NCI-H748 treated with DMSO at 0.1 percent for 48 hours (cell line): ENCODE data around the gene MAN1C1.
"Not testable (repeated sequence)": the region's sequence is repeated elsewhere in the genome, so short reads cannot be mapped to it uniquely, and the experiment has no call there.

Source experiments
- DNase-seq: peaks from one replicate; lab custom pipeline; 2025; lab: John Stamatoyannopoulos, UW

Gene MAN1C1

DNA sequence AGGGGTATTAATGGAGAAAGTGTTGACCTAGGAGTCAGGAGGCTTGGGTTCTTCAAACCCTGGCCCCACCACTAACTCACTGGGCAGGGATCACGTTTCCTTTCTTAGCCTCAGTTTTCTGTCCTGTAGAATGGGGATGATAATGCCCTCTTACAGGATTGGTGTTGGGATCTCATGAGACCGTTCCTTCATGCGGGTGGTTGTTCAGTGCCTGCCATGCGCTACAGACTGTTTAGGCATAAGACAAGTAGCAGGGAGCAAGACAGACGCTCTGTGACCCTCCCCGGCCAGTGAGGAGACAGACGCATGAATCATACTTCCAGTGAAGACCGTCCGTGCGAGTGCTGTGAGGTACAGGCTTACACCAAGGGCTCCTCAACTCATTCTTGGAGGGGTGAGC, 81.7 kb downstream of the MAN1C1 start:
- DNase-seq: no peak

DNA sequence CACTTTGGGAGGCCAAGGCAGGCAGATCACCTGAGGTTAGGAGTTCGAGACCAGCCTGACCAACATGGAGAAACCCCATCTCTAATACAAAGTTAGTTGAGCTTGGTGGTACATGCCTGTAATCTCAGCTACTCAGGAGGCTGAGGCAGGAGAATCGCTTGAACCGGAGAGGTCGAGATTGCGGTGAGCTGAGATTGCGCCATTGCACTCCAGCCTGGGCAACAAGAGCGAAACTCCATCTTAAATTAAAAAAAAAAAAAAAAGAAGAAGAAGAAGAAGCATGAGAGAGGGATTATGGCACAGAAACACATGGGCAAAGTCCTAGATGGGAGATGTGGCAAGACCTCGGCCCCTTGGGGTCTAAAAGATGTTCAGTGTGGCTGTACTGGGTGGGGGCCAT, 82.5 kb downstream of the MAN1C1 start:
- DNase-seq: not testable (repeated sequence)

DNA sequence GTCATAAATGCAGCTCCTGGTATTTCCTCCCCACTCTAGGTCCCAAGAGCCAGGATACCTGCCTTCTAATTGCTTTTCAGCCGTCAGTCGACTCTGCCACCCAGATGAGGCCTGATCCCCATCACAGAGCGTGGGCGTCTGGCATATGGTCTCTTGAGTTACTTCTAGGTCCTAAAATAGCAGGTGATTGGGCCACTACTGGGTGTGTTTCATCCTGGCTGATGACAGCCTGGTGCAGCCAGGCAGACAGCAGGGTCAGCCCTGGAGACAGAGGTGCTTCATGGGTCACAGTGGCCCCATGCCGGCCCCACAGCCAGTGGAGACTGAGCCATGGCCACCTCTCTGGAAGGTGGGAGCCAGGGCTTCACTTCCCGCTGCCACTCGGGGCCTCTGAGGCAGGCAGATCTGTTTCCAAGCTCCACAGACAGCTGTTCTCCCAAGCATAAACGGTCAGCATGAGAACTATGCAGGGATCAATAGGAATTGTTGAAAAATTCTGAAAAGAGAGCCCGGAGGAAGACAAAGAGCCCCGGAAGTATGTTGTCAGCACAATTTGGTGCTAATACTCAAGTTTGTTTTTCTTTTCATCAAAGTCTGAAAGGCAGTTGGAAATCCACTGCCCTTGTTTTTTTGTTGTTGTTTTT, 83.0 kb downstream of the MAN1C1 start:
- DNase-seq: no peak

DNA sequence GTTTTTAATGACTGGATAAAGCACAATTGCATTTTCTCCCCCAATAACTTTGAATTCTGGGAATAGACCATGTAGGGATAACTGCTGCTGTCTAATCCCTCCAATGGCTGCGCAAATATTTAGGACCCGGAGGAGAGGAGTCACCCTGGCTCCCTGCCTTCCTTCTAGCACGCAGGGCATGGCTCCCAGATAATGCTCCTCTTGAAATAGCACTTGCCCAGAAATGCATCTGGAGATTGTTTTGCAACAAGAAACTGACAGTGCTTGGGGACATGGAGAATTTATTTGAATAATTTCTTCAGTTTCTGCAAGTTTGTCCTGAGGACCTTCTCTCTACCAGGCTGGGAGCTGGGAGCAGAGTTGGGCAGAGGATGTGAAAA, 83.5 kb downstream of the MAN1C1 start:
- DNase-seq: no peak

DNA sequence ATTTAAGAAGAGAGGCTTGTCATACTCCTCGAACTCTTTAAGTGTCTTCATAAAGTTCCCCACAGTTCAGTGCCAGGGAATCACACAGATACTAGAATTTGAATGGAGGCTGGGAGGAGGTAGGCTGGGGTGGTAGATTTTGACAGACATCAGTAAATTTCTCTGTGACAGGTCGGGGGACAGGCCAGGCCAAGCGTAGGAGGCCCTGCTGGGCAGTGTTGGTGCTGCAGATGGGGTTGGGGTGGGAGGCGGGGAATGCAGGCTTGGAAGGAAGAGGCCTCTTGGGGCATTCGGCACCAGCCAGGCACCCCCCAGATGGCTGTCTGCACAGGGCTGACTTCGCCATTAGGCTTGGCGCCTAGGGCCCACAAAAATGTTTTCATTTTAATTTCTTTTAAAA, 84.0 kb downstream of the MAN1C1 start:
- no peak for DNase-seq

DNA sequence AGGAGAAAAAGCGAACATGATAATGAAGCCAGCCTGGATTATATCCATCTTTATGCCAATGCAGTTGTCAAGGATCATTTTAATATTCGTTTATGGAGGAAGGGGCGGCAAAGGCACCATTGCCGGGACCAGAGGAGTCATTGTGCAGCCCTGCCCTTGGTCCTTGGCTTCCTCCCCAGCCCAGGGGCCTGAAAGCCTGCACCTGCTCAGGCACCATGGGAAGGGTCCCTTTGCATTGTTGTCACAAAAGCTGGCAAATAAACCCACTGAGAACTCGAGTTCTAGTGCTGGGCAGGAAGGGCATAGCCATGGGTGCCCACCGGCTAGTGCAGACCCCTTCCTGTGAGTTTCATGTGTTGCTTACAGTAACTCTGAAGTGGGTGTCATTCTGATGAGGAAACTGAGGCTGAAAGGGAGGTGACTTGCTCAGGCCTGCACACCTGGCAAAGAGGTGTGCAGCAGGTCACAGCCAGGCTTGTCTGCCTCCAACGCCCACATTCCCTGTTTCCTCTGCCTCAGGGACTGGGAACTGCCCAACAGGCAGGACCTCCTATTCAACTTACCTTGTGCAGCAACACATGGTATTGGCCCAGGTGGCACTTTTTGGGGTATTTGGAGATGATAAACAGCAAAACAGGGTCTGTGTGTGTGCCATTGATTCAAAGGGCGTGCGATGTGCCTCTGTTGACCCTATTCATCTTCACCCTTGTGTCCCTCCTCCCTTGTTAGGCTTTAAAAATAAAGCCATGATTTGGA, 84.6 kb downstream of the MAN1C1 start:
- DNase-seq: no peak

DNA sequence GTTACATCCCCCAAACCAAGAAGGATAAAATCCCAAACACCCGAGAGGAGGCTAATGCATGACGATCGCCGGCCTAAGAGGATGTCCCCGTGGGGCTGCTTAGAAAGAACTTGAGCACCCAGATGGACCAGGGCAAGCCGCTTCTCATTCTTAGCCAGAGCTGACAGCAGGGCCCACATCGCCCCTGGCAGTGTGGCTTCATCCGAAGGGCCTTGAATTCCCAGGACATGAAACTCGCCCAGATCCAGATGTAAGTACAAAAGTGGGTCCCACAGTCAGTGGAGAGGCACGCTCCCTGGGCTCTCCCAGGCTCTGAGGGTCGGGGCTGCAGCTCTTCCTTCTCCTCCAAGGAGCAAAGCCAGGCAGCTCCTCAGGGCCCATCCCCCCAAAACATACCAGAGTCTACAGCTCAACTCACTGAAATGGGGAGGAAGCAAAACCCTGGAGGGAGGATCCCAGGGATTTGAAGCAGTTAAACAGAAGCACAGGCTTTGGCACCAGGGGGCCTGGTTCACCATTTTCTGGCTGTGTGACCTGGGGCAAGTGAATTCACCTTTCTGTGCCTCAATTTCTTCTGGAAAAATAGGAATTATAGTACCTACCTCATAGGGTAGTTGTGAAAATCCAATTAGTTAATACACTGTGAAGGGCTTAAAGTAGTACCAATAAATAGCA, 85.6 kb downstream of the MAN1C1 start:
- DNase-seq: no peak

DNA sequence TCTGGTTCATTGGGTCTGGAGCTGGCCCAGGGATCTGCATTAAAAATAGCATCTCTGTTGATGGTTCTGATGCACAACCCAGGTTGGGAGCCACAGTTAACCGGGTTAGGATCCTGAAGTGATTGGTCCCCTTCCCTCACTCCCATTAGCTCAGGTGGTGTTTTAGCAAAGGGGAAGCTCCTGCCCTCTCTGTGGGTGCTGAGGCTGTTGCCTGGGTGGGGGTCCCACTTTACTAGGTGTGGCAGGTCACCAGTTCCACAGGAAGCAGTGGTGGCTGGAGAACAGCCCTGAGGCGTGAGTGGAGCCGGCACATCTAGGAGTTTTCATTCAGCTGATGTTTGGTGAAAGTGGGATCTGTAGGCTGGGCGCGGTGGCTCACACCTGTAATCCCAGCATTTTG, 86.5 kb downstream of the MAN1C1 start:
- no peak for DNase-seq

DNA sequence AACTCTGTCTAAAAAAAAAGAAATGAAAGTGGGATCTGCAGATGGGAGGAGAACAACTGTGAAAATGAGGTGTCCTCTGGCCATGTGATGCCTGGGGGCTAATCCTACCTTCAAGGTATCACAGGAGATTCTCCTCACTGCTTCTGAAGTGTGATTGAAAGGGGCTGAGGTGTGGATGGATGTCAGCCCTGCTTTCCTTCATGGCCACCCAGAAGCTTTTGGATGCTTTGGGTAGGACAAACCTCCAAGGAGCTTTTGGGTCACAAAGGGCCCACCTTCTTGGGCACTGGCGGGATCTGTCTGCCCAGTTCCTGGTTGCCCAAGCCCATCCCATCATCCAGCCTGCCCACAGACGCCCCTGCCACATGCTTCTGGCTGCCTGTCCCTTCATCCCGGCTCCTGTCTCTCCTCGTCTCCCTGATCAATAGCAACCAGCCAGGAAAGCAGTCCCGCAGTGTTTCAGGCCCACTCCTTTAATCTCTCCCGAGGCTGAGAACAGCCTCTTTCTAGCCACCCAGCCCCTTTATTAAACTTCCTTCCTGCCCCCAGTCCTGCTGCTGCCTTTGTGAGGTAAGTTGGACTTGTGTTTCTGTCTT, 87.2 kb downstream of the MAN1C1 start:
- DNase-seq: no peak

DNA sequence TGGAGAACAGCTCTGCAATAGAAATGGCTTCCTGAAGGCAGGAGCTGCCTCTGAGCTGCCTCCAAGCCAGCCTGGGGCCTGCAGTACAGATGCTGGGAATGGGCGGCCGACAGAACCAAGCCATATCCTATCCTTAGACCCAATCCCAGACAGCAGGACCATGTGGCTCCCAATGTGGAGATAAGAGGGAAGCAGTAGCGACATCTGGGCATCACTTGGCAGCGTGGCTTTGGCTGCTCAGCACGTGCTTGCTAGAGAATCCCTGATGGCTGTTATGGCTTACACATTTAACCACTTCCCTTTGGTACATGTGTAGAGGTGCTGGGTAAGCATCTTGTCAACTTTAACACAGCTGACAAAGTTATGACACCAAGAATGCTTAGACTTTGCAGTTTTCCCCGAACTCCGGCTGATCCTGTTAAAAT, 87.7 kb downstream of the MAN1C1 start:
- no peak for DNase-seq

DNA sequence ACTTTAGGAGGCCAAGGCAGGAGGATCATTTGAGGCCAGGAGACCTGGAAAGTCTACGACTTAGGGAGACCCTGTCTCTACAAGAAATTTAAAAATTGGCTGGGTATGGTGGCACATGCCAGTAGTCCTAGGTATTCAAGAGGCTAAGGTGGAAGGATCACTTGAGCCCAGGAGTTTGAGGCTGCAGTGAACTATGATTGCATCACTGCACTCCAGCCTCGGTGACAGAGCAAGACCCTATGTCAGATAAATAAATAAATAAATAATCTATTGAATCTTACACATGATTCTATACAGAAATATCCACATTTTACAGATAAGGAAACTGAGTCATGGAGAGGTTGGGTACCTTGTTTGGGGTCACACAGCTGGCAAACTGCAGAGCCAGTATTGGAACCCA, 89.1 kb downstream of the MAN1C1 start:
- no peak for DNase-seq

DNA sequence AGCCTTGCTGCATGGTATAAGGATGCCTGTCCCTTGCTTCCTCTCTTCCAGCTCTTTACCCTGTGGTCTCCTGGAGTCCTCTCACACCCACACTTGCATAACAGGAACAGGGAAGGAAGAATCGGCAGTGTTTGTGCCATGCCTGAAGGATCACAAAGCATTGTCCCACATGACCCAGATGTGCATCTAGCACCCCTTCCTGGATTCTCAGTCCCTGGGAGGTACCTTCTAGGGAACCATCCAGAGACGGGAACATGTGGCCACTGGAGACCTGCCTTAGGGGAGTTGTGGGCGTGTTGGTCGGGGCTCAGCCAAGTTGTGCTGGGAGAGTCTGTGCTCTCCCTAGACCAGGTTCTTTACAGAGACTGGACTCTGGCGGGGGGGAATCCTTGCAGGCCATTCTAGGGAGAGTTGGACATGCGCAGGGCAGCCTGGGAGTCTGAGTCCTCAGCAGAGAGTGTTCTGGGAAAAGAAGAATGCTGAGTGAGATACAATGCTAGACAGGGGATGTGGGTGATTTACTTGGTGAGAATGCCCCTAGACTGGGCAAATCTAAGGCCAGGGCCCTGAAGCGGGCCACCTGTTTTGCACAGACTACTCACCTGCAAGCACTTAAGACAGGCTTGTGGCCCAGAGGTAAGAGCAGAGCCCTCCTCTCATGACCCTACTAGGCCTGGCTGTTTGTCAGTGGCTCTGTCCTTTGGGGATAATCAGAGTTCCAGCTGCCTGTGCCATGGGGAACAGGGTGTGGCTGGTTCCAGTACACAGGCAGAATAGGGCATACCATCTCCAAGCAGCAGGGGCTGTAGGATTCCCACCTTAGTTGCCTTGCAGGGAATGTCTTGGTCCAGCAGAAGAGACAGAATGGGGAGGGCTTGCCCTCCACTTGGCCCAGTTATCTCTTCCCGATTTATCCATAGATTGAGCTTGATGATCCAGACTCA, 89.8 kb downstream of the MAN1C1 start:
- no peak for DNase-seq

DNA sequence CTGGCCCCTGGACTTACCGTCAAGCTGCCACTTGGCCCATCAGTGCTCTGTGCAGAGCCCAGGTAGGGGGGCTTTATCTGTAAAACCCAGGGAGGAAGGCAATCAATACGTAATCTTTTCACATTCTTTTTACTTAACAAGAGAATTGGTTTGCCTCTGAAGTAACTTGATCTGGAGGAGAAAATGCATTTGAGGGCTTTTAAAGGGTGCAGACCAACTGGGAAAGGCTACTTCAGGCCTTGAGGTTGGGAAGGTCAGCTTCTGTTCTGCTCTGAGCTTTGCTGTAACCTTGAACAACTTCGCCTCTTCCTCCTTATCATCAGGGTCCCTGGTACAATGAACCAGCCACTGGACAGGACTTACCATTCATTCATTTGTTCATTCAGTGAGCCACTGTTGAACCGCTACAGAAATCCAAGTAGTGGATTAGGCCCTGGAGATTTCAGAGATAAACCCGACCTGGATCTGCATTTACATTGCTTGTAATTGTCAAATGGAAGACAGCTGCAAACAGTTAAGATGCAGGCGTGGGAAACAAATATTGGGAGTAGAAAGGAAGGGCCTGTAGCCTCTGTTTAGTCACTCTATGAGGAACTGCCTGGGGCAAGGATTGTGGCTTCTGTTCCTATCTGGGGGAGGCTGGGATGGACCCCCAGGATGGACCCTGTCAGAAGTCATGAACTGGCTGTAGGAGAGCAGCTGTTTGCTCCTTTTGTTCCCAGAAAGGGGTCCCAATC, 90.9 kb downstream of the MAN1C1 start:
- DNase-seq: no peak

DNA sequence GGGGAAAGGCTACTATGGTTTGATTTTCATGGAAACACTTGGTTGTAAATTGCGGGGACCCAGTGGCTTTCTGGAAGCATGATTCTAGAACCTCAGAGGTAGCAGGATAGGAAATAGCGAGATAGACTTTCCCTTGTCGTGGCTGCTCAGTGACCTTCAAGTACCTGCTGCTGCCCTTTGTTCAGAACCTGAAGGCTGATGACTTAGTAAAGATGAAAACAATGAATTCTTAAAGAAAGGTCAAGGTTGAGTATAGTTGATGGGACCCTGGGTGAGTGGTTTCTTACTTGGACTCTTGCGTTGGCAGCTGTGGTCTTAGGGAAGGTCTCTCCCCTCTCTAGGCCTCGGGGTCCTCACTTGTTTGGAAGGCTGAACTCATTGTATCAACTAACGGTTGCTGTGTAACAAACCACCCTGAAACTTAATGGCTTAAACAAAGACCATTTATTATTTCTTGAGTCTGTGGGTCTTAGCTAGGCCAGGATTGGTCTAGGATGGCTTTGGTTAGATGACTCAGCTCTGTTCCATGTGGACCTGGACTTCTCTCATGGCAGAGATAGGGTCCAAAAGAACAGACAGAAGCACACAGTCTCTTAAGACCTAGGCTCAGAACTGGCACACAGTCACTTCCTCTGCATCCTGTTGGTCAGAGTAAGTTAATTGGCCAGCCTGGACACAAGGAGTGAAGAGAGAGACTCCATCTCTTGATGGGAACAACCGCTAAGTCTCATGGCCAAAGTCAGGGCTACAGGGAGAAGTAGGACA, 94.2 kb downstream of the MAN1C1 start:
- DNase-seq: no peak

DNA sequence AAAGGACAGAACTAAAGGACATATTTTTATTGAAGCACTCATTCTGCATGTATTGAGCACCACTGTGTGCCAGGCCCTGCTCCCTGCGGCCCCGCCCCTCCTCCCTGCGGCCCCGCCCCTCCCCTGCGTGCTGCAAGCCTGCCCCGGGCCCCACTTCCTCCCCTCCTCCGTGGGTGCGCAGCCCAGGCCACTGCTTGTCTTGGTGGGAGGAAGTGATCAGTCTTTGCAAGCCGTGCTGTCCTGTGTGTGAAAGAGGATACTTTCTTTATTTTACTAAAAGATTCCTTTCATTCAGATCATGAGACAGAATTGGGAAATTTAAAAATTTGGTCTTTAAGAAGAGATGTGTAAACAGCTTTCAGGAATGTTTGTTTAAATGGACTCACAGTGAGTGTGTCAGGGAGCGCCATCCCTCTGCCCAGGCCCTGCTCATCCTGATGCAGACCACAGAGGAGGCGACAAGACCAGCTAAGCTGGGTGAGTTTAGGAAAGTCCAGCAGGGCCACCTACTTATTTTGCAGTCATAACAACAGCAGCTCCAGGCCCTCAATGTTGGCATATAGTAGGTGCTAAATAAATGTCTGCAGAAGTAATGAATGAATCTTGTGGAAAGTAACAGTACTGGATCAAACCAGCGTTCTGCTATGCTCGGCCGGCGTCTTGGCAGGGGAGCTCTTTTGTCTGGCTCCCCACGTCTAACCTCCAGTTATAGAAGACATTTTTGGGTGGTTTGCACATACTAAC, 95.1 kb downstream of the MAN1C1 start:
- no peak for DNase-seq

DNA sequence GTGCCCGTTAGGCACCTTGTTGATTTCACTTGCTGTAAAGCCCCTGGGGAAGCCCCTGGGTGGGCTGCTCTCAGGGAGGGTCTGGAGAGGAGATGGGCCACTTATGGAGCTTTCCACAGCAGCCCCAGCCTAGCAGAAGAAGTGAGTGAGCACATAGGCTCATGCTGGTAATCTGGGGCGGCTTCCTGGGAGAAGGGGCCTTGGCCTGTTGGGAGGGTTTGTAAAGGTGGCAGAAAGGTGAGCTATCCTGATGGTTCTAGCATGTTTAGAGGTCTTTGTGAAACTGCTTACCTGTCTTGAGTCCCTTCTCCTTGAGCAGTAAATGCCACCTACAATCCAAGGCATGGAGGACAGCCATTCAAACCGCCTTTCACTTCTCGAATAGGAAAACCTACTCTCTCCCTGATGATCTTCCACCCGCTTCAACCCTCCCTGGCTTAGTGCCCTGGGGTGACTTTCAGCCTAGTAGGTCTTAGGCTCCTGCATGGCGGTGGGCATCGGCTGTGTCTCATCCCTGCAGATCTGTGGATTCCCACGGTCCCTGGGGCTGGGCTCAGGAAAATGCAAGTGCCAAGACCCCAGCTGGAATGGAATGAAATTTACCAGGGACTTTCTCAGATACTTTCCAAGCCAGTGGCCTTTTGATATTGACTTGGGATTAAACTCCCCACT, 95.8 kb downstream of the MAN1C1 start:
- no peak for DNase-seq

DNA sequence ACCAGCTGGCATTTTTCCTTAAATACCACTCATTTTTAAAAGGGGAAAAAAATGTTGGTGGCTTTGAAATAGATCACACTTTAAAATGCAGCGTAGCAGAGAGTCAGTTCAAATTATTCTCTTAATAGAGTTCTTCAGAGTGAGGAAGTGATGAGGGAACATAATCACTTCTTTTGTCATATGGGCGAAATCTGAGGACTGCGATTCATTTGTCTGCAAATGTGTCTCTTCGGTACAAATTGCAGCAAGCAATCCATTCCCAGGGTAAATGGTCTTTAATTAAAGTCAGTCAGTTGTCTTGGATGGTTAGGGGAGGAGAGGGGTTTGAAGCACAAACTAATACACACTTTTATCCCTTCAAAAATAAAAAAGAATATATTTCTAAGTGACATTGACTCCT, 97.4 kb downstream of the MAN1C1 start:
- DNase-seq: no peak

DNA sequence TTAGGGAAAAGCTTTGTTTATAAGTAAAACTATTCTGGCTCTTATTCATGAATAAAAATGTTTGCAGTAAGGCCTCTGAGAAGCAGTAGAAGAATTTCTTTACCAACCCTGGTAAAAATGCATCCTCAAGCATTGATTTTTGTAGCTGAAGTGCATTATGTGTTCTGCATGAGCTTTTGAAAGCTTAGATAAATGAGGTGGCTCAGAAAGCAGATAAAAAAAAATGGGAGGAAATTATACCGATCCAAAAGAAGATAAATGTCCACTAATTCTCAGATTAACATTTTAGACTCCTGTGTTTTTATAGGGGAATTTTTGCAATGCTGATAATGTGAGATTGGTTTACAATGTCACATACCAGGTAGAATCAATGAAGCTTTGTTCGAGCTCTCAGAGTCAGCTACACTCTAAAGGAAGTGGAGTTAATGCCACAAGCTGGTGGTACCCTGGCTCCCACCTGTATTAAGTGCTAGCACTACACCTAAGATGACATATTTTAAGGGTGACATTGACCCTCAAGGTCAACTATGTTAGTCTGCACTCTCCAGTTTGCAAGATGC, 97.9 kb downstream of the MAN1C1 start:
- DNase-seq: no peak

DNA sequence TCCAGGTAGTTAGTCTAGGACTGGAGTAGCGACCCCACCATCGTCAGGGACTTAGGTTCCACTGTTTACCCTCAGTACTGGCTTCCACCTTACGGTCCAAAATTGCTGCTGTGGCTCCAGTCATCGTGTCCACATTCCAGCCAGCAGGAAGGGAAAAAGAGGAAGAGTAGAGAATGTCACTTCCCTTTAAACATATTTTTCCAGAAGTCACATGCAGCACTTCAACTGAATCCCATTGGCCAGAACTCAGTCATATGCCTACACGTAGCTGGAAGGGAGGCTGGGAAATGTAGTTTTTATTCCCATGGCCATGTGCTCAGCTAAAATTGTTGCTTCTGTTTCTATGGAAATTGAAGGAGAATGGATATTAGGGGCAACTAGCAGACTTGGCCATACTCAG, 99.3 kb downstream of the MAN1C1 start:
- DNase-seq: no peak
